Keratinocyte (primary cell): ENCODE measurements around the gene IFT88.

ENCODE experiments used
- CTCF ChIP-seq, 3 experiments: IDR thresholded peaks in 1 of 3; conservative IDR thresholded peaks in 1 of 3; optimal IDR thresholded peaks in 1 of 3; 2 replicates in 2 of 3; 3 replicates in 1 of 3; pipeline versions ENCODE3 to v1.5.1; 2011; ENCODE audit warnings: low read length in 3 of 3, mild to moderate bottlenecking in 3 of 3, moderate library complexity in 2 of 3, control low read depth in 1 of 3, inconsistent platforms in 1 of 3; ENCODE audit not compliant: insufficient read depth in 2 of 3; ENCODE audit errors: extremely low read depth in 1 of 3
- EZH2 ChIP-seq: IDR thresholded peaks from one replicate; pipeline ENCODE4 v1.6.1; 2012; ENCODE audit warnings: inconsistent platforms, mild to moderate bottlenecking, low read length, moderate library complexity

GRCh38 chr13:20558982-20559381 is 8.0 kb upstream of the IFT88 start:
- TF ChIP-seq EZH2, result no peak
- TF ChIP-seq CTCF (optimal IDR thresholded peaks at IDR 0.05 in 1 of 3, IDR thresholded peaks at IDR 0.05 in 1 of 3, conservative IDR thresholded peaks at IDR 0.05 in 1 of 3; ENCODE audit: extremely low read depth in 1 of 3, insufficient read depth in 2 of 3, low read length in 3 of 3), result no peak
